ENCODE measurements around the gene PMEPA1. TPM values are rescaled to one million over a fixed set of nuclear protein-coding genes. Genes with fewer than 3 reads are reported as not detected.

PMEPA1 gene
- total RNA-seq, 1 donor from 2014 or later, result 0.57 TPM

DNA sequence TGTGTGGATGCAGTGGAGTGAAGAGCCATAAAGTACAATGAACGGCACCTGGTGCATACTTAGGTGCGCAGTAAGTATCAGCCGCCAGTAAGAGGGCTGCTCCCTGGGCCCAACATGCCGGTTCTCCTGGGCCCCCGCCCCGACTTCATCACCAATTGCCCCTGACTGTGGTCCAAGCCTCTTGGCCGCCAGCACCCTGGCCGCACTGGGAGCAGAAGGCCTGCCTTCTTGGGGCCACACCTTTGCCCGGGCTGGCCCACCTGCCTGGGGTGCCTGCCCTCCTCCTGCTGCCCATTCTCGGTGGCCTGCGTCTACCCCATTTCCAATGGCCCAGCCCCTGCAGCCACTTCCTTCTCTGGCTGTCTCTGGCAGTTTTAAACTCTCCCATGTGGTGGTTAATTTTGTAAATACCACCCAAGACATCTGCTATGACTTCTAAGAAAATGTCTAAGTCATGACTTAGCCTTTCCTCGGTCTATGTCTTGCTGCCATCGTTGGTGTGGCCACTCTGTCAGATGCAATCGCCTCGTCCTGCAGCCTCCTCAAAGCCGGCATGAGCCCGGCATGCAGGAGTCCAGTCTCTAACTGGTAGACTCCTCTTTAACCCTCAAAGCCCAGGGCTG is 36.8 kb downstream of the PMEPA1 start:
- no peak overlapping the region for H3K4me3 Mint-ChIP-seq
- H3K9me3 Mint-ChIP-seq, result no peaks in the 10 kb centered on the region
- no peaks in the 10 kb centered on the region for H3K36me3 Mint-ChIP-seq (ENCODE audit: low read depth)
- no peaks in the 10 kb centered on the region for H3K4me1 Mint-ChIP-seq (ENCODE audit: low read depth)
- no peak overlapping the region for H3K27ac Mint-ChIP-seq
- intact Hi-C loops (cut with micrococcal nuclease), result no loop called here
- DNase-seq (ENCODE audit: low spot score), result no peak
- H3K27me3 Mint-ChIP-seq (ENCODE audit: insufficient read depth), result peaks cover 1% of the 10 kb centered on the region

DNA sequence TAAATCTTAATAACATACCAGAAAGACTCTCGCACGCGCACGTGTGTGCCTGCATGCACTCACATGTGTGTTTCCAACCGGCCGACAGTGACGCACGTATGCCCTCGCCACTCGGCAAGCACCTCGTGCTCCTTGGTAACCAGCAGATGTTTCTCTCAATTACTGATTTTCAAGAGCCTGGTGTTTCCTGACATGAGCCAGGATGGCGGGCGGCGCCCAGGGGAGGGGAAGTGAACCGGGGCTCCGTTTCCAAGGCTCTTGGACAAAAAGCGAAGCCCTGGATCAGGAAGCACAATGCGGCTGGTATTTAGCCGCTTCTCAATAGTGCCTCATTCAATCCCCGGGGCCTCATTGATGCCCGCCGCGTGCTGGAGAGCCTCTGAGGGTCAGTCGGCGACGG is 37.7 kb downstream of the PMEPA1 start:
- no peaks in the 10 kb centered on the region for H3K4me1 Mint-ChIP-seq (ENCODE audit: low read depth)
- H3K9me3 Mint-ChIP-seq, result no peaks in the 10 kb centered on the region
- no peaks in the 10 kb centered on the region for H3K36me3 Mint-ChIP-seq (ENCODE audit: low read depth)
- H3K4me3 Mint-ChIP-seq, result no peak overlapping the region
- DNase-seq (ENCODE audit: low spot score), result no peak
- intact Hi-C loops (cut with micrococcal nuclease), result no loop called here
- no peak overlapping the region for H3K27ac Mint-ChIP-seq
- no peaks in the 10 kb centered on the region for H3K27me3 Mint-ChIP-seq (ENCODE audit: insufficient read depth)

DNA sequence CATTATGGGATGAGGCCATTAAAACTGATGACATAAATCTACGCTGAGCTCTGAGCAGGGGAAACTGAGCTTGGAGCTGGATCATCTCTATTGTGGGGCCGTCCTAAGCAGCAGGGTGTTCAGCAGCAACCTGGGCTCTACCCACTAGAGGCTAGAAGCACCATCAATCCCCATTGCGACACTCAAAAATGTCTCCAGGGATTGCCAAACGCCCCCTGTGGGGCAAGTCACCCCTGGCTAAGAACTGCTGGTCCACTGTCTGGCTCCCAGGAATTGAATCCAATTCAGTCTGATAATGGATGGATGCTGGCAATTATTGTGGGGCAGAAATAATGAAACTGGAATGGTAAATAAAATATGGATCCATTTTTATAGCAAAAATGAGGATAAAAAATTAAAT is 38.2 kb downstream of the PMEPA1 start:
- no peak for DNase-seq (ENCODE audit: low spot score)
- Mint-ChIP-seq H3K9me3 (no peaks in the 10 kb centered on the region), H3K36me3 (ENCODE audit: low read depth) (no peaks in the 10 kb centered on the region), H3K4me1 (ENCODE audit: low read depth) (no peaks in the 10 kb centered on the region), H3K4me3 (no peak overlapping the region), H3K27ac (no peak overlapping the region), H3K27me3 (ENCODE audit: insufficient read depth) (no peaks in the 10 kb centered on the region)
- intact Hi-C loops (cut with micrococcal nuclease), result no loop called here

DNA sequence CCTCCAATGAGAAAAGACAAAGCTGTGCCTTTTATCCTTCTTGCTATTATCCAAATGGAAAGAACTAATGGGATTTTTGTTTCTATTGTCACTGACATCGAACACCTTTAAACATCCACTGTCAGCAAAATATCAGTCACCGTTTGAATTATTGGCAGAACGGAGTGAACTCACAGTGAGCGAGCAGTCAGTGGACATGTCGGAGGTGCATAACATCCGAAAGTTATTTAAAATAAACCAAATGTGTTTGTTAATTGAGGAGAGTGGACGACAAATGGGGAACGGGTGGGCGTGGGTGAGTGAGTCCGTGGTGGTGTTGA is 38.8 kb downstream of the PMEPA1 start:
- Mint-ChIP-seq H3K36me3 (ENCODE audit: low read depth) (no peaks in the 10 kb centered on the region), H3K4me1 (ENCODE audit: low read depth) (no peaks in the 10 kb centered on the region), H3K4me3 (no peak overlapping the region), H3K27ac (no peak overlapping the region), H3K9me3 (no peaks in the 10 kb centered on the region), H3K27me3 (ENCODE audit: insufficient read depth) (no peaks in the 10 kb centered on the region)
- no peak for DNase-seq (ENCODE audit: low spot score)
- intact Hi-C loops (cut with micrococcal nuclease), result no loop called here

DNA sequence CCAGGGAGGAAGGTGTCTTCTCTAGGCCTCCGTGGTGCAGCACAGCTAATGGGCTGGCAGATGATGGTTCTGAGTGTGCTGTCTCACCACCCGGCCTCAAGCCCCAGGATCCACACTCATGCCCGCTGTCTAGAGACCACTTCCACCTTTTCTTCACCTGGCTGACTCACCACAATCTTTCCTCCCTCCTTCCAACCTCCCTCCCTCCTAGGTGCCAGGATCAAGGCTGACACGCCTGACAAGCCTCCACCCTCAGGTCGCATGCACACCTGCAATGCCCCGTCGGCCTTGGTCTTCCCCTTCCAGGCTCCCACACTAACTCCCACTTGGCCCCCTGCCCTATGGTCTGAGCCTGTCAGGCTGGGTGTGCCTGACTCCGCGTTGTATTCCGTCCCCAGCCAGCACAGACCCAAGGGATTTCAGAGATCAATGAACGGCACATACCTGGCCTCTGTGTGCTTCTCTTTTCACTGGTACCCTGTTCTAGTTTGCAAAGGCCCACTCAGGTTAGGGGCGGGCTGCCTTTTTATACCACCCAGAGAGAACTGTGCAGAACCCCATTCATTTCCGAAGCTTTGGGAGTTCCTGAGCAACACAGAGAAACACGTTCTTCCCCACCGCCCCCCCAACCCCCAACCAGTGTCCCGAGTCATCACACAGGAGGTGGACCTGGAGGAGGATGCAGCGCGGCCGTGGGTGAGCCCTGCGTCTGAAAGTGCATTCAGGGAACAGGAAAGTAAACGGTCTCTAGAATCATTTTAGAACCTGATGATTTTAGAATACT is 39.3 kb downstream of the PMEPA1 start:
- Mint-ChIP-seq H3K36me3 (ENCODE audit: low read depth) (no peaks in the 10 kb centered on the region), H3K4me3 (no peak overlapping the region), H3K27me3 (ENCODE audit: insufficient read depth) (no peaks in the 10 kb centered on the region), H3K9me3 (no peaks in the 10 kb centered on the region), H3K27ac (no peak overlapping the region), H3K4me1 (ENCODE audit: low read depth) (no peaks in the 10 kb centered on the region)
- intact Hi-C loops (cut with micrococcal nuclease), result no loop called here
- DNase-seq (ENCODE audit: low spot score), result no peak

DNA sequence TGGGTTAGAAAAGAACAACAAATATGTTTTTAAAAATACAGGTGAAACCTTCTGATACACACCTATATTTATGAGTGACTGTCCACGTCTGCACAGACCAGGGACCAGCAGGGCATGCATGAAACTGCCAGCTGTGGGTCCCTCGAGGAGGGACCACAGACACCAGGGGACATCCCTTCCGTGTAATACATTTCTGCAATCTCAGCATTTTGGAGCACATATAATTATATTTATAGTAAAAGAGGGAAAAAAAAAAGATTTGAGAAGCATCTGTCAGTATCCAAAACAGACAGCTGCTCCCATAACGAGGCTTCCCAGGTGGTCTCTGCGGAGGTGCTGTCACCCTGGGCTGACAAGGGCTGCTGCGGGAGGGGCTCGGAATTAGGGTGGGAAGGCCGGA is 40.2 kb downstream of the PMEPA1 start:
- Mint-ChIP-seq H3K27ac (no peak overlapping the region), H3K9me3 (no peaks in the 10 kb centered on the region), H3K27me3 (ENCODE audit: insufficient read depth) (no peaks in the 10 kb centered on the region), H3K4me1 (ENCODE audit: low read depth) (no peaks in the 10 kb centered on the region), H3K4me3 (no peak overlapping the region), H3K36me3 (ENCODE audit: low read depth) (no peaks in the 10 kb centered on the region)
- intact Hi-C loops (cut with micrococcal nuclease), result no loop called here
- no peak for DNase-seq (ENCODE audit: low spot score)

DNA sequence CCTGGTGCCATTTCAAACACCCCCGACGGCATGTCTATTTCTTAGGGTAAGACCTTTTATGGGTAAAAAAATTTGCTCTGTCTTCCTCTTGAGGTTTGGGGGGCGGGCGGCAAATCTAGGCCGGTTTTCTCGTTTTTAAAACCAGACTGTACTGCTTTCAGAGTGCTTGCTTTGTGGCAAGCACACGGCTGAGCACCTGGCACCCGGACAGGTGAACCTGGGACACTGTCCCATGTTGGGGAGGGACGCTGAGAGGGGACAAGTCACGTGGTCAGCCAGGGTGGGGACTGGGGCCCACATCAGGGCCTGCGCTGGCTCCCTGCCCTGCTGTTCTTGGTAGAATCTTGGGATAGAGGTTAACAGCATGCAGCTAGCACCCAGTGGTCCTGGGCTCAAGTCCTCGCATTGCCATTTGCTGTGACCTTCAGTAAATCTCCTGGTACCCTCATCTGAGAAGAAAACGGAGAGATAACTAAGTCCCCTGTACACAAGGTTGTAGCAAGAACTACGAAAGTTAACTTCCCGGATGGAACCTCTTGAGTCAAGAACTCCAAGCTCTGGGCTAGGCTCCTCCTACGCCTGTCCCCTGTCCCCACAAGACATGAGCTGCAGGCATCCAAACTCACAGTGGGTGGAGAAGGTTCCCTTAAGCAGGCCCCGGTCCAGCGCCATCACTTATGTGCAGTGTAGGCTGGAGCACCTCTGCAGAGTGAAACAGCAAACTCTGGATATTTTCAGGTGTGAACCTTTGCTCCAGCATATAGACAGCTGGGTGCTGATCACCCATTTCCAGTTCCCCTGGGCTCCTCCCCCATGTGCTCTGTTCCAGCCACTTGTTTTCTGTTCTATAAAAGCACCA is 41.7 kb downstream of the PMEPA1 start:
- no peak overlapping the region for H3K27ac Mint-ChIP-seq
- H3K36me3 Mint-ChIP-seq (ENCODE audit: low read depth), result no peaks in the 10 kb centered on the region
- H3K4me1 Mint-ChIP-seq (ENCODE audit: low read depth), result no peaks in the 10 kb centered on the region
- DNase-seq (ENCODE audit: low spot score), result no peak
- no peak overlapping the region for H3K4me3 Mint-ChIP-seq
- no peaks in the 10 kb centered on the region for H3K9me3 Mint-ChIP-seq
- intact Hi-C loops (cut with micrococcal nuclease), result no loop called here
- no peaks in the 10 kb centered on the region for H3K27me3 Mint-ChIP-seq (ENCODE audit: insufficient read depth)

DNA sequence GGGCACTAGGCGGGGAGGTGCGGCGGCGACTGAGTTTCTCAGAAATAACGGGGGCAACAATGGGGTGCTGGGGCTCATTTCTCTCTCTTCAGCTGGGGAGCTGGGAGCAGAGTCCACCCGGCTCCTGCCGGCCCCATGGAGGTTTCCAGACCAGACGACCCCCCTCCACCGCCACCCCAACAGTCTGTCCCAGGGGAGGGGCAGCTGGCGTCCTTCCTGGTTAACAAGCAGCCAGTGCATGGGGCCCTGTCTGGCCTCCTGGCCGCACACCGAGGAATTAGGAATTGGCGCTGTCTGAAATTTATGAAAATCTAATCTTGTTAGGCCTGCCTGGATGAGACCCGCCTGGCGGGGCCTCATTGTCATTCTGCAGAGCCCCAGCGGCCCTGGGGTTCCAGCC is 42.4 kb downstream of the PMEPA1 start:
- no peak overlapping the region for H3K27ac Mint-ChIP-seq
- DNase-seq (ENCODE audit: low spot score), result no peak
- intact Hi-C loops (cut with micrococcal nuclease), result no loop called here
- H3K4me3 Mint-ChIP-seq, result no peak overlapping the region
- no peaks in the 10 kb centered on the region for H3K36me3 Mint-ChIP-seq (ENCODE audit: low read depth)
- no peaks in the 10 kb centered on the region for H3K9me3 Mint-ChIP-seq
- H3K4me1 Mint-ChIP-seq (ENCODE audit: low read depth), result no peaks in the 10 kb centered on the region
- no peaks in the 10 kb centered on the region for H3K27me3 Mint-ChIP-seq (ENCODE audit: insufficient read depth)

DNA sequence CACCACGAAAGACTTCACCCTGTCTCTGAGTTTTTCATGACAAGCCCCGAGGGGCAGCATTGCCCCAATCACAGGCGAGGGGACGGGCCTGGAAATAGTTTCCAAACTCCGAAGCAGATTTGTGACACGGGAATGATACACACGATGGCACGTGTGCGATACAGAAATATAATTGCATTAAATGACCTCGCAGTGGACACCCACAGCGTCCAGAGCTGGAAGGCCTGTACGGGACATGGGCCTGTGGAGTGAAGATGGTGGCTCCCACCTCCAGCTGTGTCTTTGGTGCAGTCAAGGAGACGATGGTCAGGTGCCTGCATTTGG is 43.0 kb downstream of the PMEPA1 start:
- intact Hi-C loops (cut with micrococcal nuclease), result no loop called here
- H3K9me3 Mint-ChIP-seq, result no peaks in the 10 kb centered on the region

DNA sequence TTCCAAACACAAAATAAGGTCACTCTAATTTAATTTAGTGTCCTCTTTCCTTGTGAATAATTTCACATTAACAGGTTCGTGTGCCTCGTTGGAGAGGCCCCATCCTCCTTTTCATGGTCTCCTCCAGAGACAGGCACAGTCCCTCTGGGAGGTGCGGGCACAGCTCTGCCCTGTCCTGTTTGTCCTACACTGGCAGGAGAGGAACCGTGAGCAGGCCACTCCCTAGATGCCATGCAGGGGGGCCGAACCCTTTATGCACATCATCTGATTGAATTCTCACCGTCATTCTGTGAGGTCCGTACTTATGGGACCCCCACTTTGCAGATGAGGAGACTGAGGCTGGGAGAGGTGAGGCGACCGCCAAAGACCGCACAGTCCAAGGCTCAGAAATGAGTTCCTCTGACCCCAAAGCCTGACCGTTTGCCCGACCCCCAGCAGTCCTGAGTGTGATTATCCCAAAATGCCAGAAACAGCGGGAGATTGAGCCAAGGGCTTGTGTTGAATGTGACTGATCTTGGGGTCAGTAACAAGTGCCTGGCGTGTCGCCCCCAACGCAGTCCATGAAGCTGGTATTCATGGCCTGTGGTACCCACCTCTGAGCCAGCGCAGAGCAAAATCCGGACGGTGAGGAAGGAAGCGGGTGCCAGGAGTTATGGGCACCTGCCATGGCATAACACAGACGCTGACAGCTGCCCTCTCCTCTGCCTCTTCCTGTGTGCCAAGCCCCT is 43.5 kb downstream of the PMEPA1 start:
- no peaks in the 10 kb centered on the region for H3K9me3 Mint-ChIP-seq
- H3K27ac Mint-ChIP-seq, result no peak overlapping the region
- no peak for DNase-seq (ENCODE audit: low spot score)
- no peaks in the 10 kb centered on the region for H3K36me3 Mint-ChIP-seq (ENCODE audit: low read depth)
- H3K27me3 Mint-ChIP-seq (ENCODE audit: insufficient read depth), result no peaks in the 10 kb centered on the region
- intact Hi-C loops (cut with micrococcal nuclease), result no loop called here
- no peak overlapping the region for H3K4me3 Mint-ChIP-seq
- H3K4me1 Mint-ChIP-seq (ENCODE audit: low read depth), result no peaks in the 10 kb centered on the region

More for the DNA sequence above, 43.0 kb downstream of the PMEPA1 start:
- Mint-ChIP-seq H3K4me1 (ENCODE audit: low read depth) (no peaks in the 10 kb centered on the region), H3K27me3 (ENCODE audit: insufficient read depth) (no peaks in the 10 kb centered on the region), H3K4me3 (no peak overlapping the region), H3K27ac (no peak overlapping the region), H3K36me3 (ENCODE audit: low read depth) (no peaks in the 10 kb centered on the region)
- DNase-seq (ENCODE audit: low spot score), result no peak

DNA sequence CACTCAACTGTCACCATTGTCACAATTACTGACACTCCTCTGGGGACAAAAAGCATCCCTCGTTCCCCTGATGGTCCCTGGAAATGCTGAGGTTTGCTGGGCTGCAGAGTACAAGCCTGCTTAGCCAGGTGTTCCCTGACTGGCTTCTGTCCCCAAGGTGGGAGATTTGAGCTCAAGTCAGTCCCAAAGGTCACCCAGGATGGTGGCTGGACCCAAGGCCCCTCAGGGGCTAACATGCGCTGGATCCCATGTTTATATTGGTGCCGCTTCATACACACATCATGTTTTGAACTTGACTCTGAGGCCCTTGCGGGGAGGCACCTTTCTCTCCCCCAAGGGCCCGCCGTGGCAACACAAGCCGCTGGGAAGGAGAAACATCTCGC is 44.2 kb downstream of the PMEPA1 start:
- H3K27me3 Mint-ChIP-seq (ENCODE audit: insufficient read depth), result no peaks in the 10 kb centered on the region
- H3K4me3 Mint-ChIP-seq, result no peak overlapping the region
- no peaks in the 10 kb centered on the region for H3K9me3 Mint-ChIP-seq
- H3K27ac Mint-ChIP-seq, result no peak overlapping the region
- H3K4me1 Mint-ChIP-seq (ENCODE audit: low read depth), result no peaks in the 10 kb centered on the region
- no peak for DNase-seq (ENCODE audit: low spot score)
- intact Hi-C loops (cut with micrococcal nuclease), result no loop called here
- H3K36me3 Mint-ChIP-seq (ENCODE audit: low read depth), result no peaks in the 10 kb centered on the region

DNA sequence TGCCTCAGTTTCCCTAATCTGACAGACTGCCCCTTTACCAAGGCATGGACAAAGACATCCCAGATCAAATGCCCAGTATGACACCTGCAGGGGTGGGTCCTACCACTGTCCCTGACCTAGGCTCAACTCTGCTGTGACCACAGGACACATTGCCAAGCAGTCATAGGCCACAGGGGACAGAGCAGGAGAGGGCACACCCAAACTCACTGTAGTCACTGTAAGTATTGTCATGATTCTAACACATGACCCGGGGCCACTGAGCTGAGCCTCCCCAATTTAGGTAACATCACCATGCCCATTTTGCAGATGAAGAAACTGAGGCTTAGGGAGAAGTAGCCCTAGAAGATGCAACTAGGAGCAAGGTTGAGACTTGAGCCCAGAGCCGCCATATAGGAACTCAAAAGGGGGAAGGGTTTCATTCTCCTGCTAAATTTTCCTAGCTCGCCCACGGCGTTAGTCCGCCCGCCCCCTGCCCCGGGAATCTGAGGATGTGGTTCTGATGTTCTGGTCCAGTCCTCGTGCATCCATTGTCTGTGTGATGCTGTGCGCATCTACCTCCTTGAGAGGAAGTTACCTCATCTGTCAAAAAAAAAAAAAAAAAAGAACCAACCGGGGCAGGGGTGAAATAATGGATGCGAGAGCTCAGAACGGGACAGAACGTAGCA is 44.8 kb downstream of the PMEPA1 start:
- no peak for DNase-seq (ENCODE audit: low spot score)
- no peaks in the 10 kb centered on the region for H3K4me1 Mint-ChIP-seq (ENCODE audit: low read depth)
- no peak overlapping the region for H3K4me3 Mint-ChIP-seq
- H3K9me3 Mint-ChIP-seq, result no peaks in the 10 kb centered on the region
- no peaks in the 10 kb centered on the region for H3K36me3 Mint-ChIP-seq (ENCODE audit: low read depth)
- intact Hi-C loops (cut with micrococcal nuclease), result no loop called here
- H3K27me3 Mint-ChIP-seq (ENCODE audit: insufficient read depth), result no peaks in the 10 kb centered on the region
- no peak overlapping the region for H3K27ac Mint-ChIP-seq
